ENCODE results near the gene TRIM26.
"Not testable (repeated sequence)": the region's sequence is repeated elsewhere in the genome, so short reads cannot be mapped to it uniquely, and the experiment has no call there.

TRIM26 gene

GRCh38 chr6:30212865-30213666, at the start of gene TRIM26:
TRIM26 (minus strand) TSS chr6:30213406; CDS start chr6:30199103, 14,303 bp downstream.
- DNase-seq, result peak; percentile 78 to 99 (median 95)

- DNase-seq, result peak in 10 of 51 donors; percentile 8 to 56 (median 23)
Measured at GRCh38 chr6:30260036-30260504, 46.9 kb upstream of the TRIM26 start.

- peak; percentile 16 to 87 (median 61) for DNase-seq
Measured at GRCh38 chr6:30259140-30260035, 46.2 kb upstream of the TRIM26 start.

GRCh38 chr6:30258204-30258603, 45.0 kb upstream of the TRIM26 start:
- no peak for DNase-seq

- DNase-seq, result not testable (repeated sequence)
Measured at GRCh38 chr6:30252417-30252816, 39.2 kb upstream of the TRIM26 start.

GRCh38 chr6:30244560-30244959, 31.4 kb upstream of the TRIM26 start:
- no peak for DNase-seq

GRCh38 chr6:30238178-30238795, 25.1 kb upstream of the TRIM26 start:
- no peak for DNase-seq

- no peak for DNase-seq
Measured at GRCh38 chr6:30234356-30234755, 21.1 kb upstream of the TRIM26 start.

- no peak for DNase-seq
Measured at GRCh38 chr6:30231067-30231466, 17.9 kb upstream of the TRIM26 start.

GRCh38 chr6:30227763-30228487, 14.7 kb upstream of the TRIM26 start:
- DNase-seq, result no peak

GRCh38 chr6:30227242-30227722, 14.1 kb upstream of the TRIM26 start:
- DNase-seq, result no peak

- DNase-seq, result no peak
Measured at GRCh38 chr6:30223339-30223738, 10.1 kb upstream of the TRIM26 start.

- DNase-seq, result not testable (repeated sequence)
Measured at GRCh38 chr6:30221956-30222355, 8.8 kb upstream of the TRIM26 start.

GRCh38 chr6:30221395-30221794, 8.2 kb upstream of the TRIM26 start:
- DNase-seq, result not testable (repeated sequence)

- DNase-seq, result peak in 15 of 51 donors; percentile 5 to 67 (median 19)
Measured at GRCh38 chr6:30219244-30219643, 6.0 kb upstream of the TRIM26 start.

- no peak for DNase-seq
Measured at GRCh38 chr6:30216096-30216495, 2.9 kb upstream of the TRIM26 start.

GRCh38 chr6:30214657-30214982, 1.4 kb upstream of the TRIM26 start:
- DNase-seq, result peak in 1 of 51 donors; percentile 30

GRCh38 chr6:30213957-30214656, 901 bp upstream of the TRIM26 start:
- DNase-seq, result peak in 50 of 51 donors; percentile 28 to 89 (median 66)

- peak in 1 of 51 donors; percentile 68 for DNase-seq
Measured at GRCh38 chr6:30213667-30213956, 406 bp upstream of the TRIM26 start.

GRCh38 chr6:30211899-30212298, 1.3 kb downstream of the TRIM26 start:
- DNase-seq, result no peak

GRCh38 chr6:30211306-30211705, 1.9 kb downstream of the TRIM26 start:
- no peak for DNase-seq
